Uterus (tissue), 4 donors: Measurements from ENCODE around the gene ZNF679. TPM values are rescaled to one million over a fixed set of nuclear protein-coding genes. Genes with fewer than 3 reads are reported as not detected.
"Not testable (repeated sequence)": the region's sequence is repeated elsewhere in the genome, so short reads cannot be mapped to it uniquely, and the experiment has no call there.

Experiments used
- DNase-seq, 2 donors: peaks; one replicate each; pipeline ENCODE4 v3.0.0-alpha.2; 2019 to 2020
- H3K27ac ChIP-seq, 2 donors: fragments of 200-600 bp; sonication (generic); 1 replicate in 1 of 2; 2 replicates in 1 of 2; pipeline ENCODE4 v1.5.1; 2016 to 2018
- H3K27me3 ChIP-seq, 2 donors: fragments of 200-600 bp; sonication (generic); one replicate each; pipeline ENCODE4 v1.5.1; 2018 to 2019; ENCODE audit warnings: control low read depth in 1 of 2
- H3K36me3 ChIP-seq, 2 donors: fragments of 200-600 bp; sonication (generic); one replicate each; pipeline ENCODE4 v1.5.1; 2019; ENCODE audit warnings: control low read depth in 1 of 2
- H3K4me1 ChIP-seq, 2 donors: fragments of 200-600 bp; sonication (generic); one replicate each; pipeline ENCODE4 v1.5.1; 2018 to 2019; ENCODE audit warnings: control low read depth in 1 of 2
- H3K4me3 ChIP-seq, 2 donors: fragments of 200-600 bp; sonication (generic); 1 replicate in 1 of 2; 2 replicates in 1 of 2; pipeline ENCODE4 v1.5.1; 2018 to 2019; ENCODE audit warnings: mild to moderate bottlenecking in 1 of 2
- H3K9me3 ChIP-seq, 2 donors: fragments of 200-600 bp; sonication (generic); one replicate each; pipeline ENCODE4 v1.5.1; 2019; ENCODE audit warnings: control low read depth in 1 of 2
- CTCF ChIP-seq, 4 experiments: fragments of 200-600 bp in 2 of 4; fragments of 450-650 bp in 2 of 4; sonication (generic) in 2 of 4; IDR thresholded peaks; one replicate each; pipeline ENCODE4 v1.5.1; 2016 to 2019; ENCODE audit warnings: antibody characterized with exemption in 4 of 4, mild to moderate bottlenecking in 2 of 4, moderate library complexity in 1 of 4
- POLR2A ChIP-seq, 2 donors: fragments of 450-650 bp; IDR thresholded peaks; one replicate each; pipeline ENCODE4 v1.6.1; 2016; ENCODE audit warnings: antibody characterized with exemption in 2 of 2, mild to moderate bottlenecking in 1 of 2, moderate library complexity in 1 of 2
- intact Hi-C: fragments of 100-400 bp; cut with DNase I; formaldehyde crosslinking; loops from one replicate; pipeline ENCODE4 v1.15.1; 2023; ENCODE audit warnings: low total_unique reads
- total RNA-seq, 4 donors: library from RNA; depleted of rRNA in 3 of 4; stranded (reverse); fragments of >200 nt in 3 of 4; gene quantifications; one replicate each; pipeline versions ENCODE4 v1.1.0 to v1.2.4, GENCODE V29; 2014 to 2023
- donor health status: DM: yes; HTN: yes; CAD: no.

Gene ZNF679
- total RNA-seq = not detected

DNA sequence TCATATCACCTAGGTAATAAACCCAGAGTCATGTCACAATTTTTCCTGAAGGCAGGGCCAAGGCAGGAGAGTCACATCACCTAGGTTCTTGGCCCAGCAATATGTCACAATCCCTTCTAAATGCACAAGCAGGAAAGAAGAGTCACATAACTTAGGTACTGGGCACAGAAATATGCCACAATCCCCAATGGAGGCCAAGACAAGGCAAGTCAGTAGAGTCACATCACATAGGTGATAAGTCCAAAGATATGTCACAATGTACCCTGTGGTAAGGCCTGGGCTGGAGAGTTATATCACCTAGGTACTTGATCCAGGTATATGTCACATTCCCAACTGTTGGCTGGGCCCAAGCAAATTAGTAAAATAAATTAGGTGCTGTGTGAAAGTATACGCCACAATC lies at the start of gene ZNF679:
TSS of gene ZNF679 (plus strand) at position 301 of the 400 bp plus-strand sequence. CDS start 20,644 bp downstream, outside the sequence.
- DNase-seq, intact Hi-C loops, H3K4me1 ChIP-seq: not testable (repeated sequence)

GRCh38 chr7:64180989-64181388 lies 47.3 kb upstream of the ZNF679 start:
- intact Hi-C loops = no loop called here
- no peak for DNase-seq
- H3K9me3 ChIP-seq = no peaks in the 10 kb centered on the region
- TF ChIP-seq POLR2A (IDR thresholded peaks at IDR 0.05) = no peak
- peak in 1 of 4 experiments; percentile 23 for TF ChIP-seq CTCF (IDR thresholded peaks at IDR 0.05)
- no peak overlapping the region for H3K4me3 ChIP-seq
- H3K27ac ChIP-seq = no peak overlapping the region
- H3K36me3 ChIP-seq = no peaks in the 10 kb centered on the region
- no peaks in the 10 kb centered on the region for H3K4me1 ChIP-seq
- peaks cover 0 to 3% of the 10 kb centered on the region in 2 donors for H3K27me3 ChIP-seq

More for the DNA sequence above, at the start of gene ZNF679:
- not testable (repeated sequence) for H3K27me3 ChIP-seq, H3K36me3 ChIP-seq, H3K9me3 ChIP-seq, H3K4me3 ChIP-seq, H3K27ac ChIP-seq

- Histone ChIP-seq H3K27ac (no peak overlapping the region), H3K4me3 (no peak overlapping the region), H3K9me3 (no peaks in the 10 kb centered on the region), H3K27me3 (peaks cover 0 to 3% of the 10 kb centered on the region in 2 donors), H3K4me1 (no peaks in the 10 kb centered on the region), H3K36me3 (no peaks in the 10 kb centered on the region)
- intact Hi-C loops = no loop called here
- no peak for TF ChIP-seq CTCF (IDR thresholded peaks at IDR 0.05)
- no peak for TF ChIP-seq POLR2A (IDR thresholded peaks at IDR 0.05)
- no peak for DNase-seq
Observed at GRCh38 chr7:64181586-64181985, 46.7 kb upstream of the ZNF679 start.

GRCh38 chr7:64182036-64182790 lies 46.1 kb upstream of the ZNF679 start:
- Histone ChIP-seq H3K4me3 (no peak overlapping the region), H3K27ac (no peak overlapping the region), H3K36me3 (no peaks in the 10 kb centered on the region), H3K4me1 (no peaks in the 10 kb centered on the region), H3K9me3 (no peaks in the 10 kb centered on the region), H3K27me3 (peaks cover 0 to 3% of the 10 kb centered on the region in 2 donors)
- DNase-seq = no peak
- intact Hi-C loops = no loop called here
- TF ChIP-seq POLR2A (IDR thresholded peaks at IDR 0.05) (no peak), CTCF (IDR thresholded peaks at IDR 0.05) (no peak)

DNA sequence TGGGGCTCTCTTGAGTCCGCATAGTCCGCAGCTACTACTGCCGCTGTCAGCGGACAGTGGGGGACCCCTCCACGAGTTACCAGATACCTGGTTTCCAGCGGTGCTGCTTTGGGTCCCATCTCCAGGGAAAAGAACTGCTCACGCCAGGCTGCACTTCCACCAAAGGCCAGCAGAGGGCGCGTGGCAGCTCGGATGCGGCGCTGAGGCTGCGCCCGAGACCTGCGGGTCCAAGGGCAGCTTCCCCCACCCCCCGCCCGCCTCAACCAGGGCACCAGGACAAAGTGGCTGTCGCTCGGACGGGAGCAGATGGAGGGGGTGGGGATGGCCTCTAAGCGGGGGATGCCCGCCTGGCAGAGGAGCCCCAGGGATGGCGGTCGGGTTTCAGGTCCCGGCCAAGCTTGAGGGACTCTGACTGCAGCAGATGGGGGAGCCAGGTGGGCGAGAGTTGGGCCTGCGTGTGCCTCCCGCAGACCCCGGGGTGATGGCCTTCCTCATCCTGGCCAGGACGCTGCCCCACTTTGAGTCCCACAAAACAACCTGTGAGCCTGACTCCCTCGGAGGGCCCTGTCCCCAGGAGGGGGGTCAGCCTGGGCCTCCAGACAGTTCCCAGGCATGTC lies 45.0 kb upstream of the ZNF679 start:
- Histone ChIP-seq H3K9me3 (no peaks in the 10 kb centered on the region), H3K4me3 (no peak overlapping the region), H3K4me1 (no peaks in the 10 kb centered on the region)

More for the DNA sequence above, 45.0 kb upstream of the ZNF679 start:
- no peak overlapping the region for H3K27ac ChIP-seq
- H3K27me3 ChIP-seq = peaks cover 0 to 3% of the 10 kb centered on the region in 2 donors
- no peaks in the 10 kb centered on the region for H3K36me3 ChIP-seq
- TF ChIP-seq POLR2A (IDR thresholded peaks at IDR 0.05) (no peak), CTCF (IDR thresholded peaks at IDR 0.05) (peak in 3 of 4 experiments; percentile 14 to 59 (median 58))
- intact Hi-C loops = no loop called here
- DNase-seq = no peak
